Transverse colon (tissue), 4 donors: ENCODE data around the gene MECR.

Experiments
- CTCF ChIP-seq, 5 experiments: fragments of 200-600 bp in 3 of 5; fragments of 450-650 bp in 2 of 5; sonication (generic) in 3 of 5; IDR thresholded peaks; 1 replicate in 2 of 5; 2 replicates in 3 of 5; pipeline ENCODE4 v1.5.1; 2016 to 2017; ENCODE audit warnings: antibody characterized with exemption in 5 of 5, inconsistent platforms in 3 of 5, mild to moderate bottlenecking in 2 of 5, moderate library complexity in 1 of 5
- EP300 ChIP-seq: sonication (generic); formaldehyde crosslinking; IDR thresholded peaks from one replicate; pipeline ENCODE4 v1.6.1; 2017; ENCODE audit warnings: antibody characterized with exemption, low read depth
- POLR2A ChIP-seq: fragments of 450-650 bp; IDR thresholded peaks from one replicate; pipeline ENCODE4 v1.6.1; 2016; ENCODE audit warnings: antibody characterized with exemption, mild to moderate bottlenecking, moderate library complexity
- POLR2AphosphoS5 ChIP-seq, 3 donors: sonication (generic); formaldehyde crosslinking; IDR thresholded peaks; one replicate each; pipeline ENCODE4 v1.6.1; 2016; ENCODE audit warnings: antibody characterized with exemption in 3 of 3

DNA sequence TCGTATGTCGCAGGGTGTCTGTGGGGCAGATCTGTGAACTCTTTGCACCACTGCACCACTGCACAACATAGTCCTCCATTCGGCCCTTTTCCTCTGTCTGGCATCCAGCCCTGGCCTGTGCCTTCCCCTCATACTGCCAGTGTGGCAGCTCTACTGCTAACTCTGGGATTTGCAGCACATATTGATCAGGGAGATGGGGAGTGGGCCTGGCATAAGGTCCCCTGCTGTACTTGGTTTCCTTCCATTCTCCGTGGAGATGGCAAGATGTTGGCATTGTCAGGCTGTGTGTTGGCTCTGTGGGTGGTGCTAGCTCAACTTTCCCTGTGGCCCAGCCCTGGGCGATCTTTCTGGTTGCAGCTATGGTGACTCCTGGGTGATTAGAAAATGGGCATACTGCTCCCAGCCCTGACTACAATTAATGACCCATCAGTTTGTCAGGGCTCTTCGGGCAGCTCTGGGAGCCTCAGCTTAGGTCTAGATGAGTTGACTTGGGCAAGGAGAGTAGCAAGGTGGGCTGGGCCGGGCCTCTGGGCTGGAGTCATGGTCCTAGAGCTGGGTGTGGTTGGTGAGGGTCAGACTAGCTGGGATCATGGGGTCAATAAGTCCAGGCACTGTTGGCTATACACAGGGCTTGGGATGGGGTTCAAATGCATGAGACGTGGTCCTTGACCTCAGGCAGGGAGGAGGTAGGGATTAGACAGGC lies 17.0 kb upstream of the MECR start:
- TF ChIP-seq CTCF (IDR thresholded peaks at IDR 0.05) (no peak), POLR2AphosphoS5 (IDR thresholded peaks at IDR 0.05) (no peak), POLR2A (no peak), EP300 (no peak)
